ENCODE data around the gene PRRX1. TPM values are rescaled to one million over a fixed set of nuclear protein-coding genes. Genes with fewer than 3 reads are reported as not detected.

PRRX1 gene
- total RNA-seq, 1 donor from 2014 or later, result 358 TPM

GRCh38 chr1:170634824-170635410 is 29.0 kb upstream of the PRRX1 start:
- Mint-ChIP-seq H3K9me3 (ENCODE audit: unreplicated experiment) (peaks cover 9% of the 10 kb centered on the region), H3K27me3 (ENCODE audit: unreplicated experiment) (no peaks in the 10 kb centered on the region), H3K27ac (ENCODE audit: unreplicated experiment) (peak overlapping the region; percentile 45), H3K4me1 (ENCODE audit: unreplicated experiment) (peaks cover 14% of the 10 kb centered on the region), H3K36me3 (ENCODE audit: unreplicated experiment) (no peaks in the 10 kb centered on the region), H3K4me3 (ENCODE audit: unreplicated experiment) (no peak overlapping the region)
- TF ChIP-seq, protein P1, sequence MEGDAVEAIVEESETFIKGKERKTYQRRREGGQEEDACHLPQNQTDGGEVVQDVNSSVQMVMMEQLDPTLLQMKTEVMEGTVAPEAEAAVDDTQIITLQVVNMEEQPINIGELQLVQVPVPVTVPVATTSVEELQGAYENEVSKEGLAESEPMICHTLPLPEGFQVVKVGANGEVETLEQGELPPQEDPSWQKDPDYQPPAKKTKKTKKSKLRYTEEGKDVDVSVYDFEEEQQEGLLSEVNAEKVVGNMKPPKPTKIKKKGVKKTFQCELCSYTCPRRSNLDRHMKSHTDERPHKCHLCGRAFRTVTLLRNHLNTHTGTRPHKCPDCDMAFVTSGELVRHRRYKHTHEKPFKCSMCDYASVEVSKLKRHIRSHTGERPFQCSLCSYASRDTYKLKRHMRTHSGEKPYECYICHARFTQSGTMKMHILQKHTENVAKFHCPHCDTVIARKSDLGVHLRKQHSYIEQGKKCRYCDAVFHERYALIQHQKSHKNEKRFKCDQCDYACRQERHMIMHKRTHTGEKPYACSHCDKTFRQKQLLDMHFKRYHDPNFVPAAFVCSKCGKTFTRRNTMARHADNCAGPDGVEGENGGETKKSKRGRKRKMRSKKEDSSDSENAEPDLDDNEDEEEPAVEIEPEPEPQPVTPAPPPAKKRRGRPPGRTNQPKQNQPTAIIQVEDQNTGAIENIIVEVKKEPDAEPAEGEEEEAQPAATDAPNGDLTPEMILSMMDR (IDR thresholded peaks at IDR 0.05), result no peak
- DNase-seq (ENCODE audit: extremely low spot score, unreplicated experiment), result no peak

DNA sequence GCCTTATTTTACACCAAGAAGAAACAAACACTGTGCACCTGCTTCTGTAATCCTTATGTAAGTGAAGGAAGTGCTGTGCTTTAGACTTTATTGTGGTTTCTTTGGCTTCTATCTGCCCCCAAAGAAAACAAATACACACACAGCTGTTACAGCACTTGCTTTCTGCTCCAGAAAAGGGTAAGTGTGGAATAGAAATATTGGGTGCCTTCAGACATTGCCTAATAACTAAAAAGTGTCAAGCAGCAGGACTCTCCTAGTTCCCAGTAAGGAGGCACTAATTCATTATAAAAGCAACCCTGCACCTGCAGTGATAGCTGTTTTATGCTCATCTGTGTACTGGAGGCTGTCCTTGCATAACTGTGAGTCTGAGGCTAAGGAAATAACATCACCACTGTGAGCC is 23.4 kb upstream of the PRRX1 start:
- Mint-ChIP-seq H3K27ac (ENCODE audit: unreplicated experiment) (no peak overlapping the region), H3K36me3 (ENCODE audit: unreplicated experiment) (no peaks in the 10 kb centered on the region), H3K9me3 (ENCODE audit: unreplicated experiment) (peaks cover 5% of the 10 kb centered on the region), H3K4me1 (ENCODE audit: unreplicated experiment) (peaks cover under 1% of the 10 kb centered on the region), H3K27me3 (ENCODE audit: unreplicated experiment) (no peaks in the 10 kb centered on the region), H3K4me3 (ENCODE audit: unreplicated experiment) (no peak overlapping the region)
- TF ChIP-seq, protein P1 (IDR thresholded peaks at IDR 0.05), result no peak
- DNase-seq (ENCODE audit: extremely low spot score, unreplicated experiment), result no peak

DNA sequence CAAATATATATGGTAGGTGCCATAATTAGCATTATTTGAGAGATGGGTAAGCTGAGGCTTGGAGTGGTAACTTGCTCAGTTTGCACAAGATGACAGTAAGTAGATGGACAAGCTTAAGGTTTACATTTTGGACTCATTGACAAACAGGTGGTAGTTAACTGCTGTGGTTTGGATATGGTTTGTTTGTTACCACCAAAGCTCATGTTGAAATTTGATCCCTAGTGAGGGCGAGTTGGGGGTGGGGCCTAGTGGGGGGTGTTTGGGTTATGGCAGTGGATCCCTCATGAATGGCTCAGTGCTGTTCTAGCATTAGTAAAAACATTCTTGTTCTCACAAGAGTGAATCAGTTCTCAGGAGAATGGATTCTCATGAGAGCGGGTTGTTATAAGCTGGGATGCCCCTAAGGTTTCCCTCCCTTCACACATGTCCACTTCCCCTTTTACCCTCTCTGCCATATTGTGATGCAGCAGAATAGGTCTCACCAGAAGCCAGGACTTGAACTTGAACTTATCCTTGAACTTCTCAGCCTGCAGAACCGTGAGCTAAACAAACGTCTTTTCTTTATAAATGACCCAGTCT is 6.6 kb upstream of the PRRX1 start:
- no peaks in the 10 kb centered on the region for H3K27me3 Mint-ChIP-seq (ENCODE audit: unreplicated experiment)
- DNase-seq (ENCODE audit: extremely low spot score, unreplicated experiment), result no peak
- peaks cover 2% of the 10 kb centered on the region for H3K36me3 Mint-ChIP-seq (ENCODE audit: unreplicated experiment)

DNA sequence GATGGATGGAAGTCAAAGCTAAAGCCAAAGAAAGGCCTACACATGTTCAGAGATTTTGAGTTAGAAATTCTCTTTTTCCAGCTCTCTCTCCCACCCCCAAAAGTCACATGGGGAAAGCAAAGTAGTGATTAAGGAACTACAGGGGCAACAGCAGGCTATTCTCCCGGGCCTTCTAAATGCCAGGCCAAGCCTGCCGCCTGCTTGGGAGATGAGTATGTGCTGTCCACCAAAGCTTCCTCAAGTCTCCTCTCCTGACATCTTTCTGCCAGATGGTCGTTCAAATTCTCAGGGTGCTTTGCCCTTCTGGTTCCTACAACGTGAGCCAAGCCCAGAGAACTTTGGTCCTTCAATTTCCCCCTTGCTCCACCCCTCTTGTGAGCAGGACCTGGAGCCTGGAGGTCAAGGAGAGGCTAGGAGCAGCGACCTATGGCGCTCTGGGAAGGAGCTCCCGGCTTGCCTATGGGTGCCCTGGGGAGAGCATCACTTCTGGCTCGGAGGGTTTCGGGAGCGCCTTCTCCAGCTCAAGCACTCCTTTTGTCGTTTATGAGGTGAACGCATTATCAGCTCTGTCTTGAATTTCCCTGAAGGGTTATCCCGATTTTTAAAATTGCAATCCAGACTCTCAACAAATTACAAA is 4.4 kb upstream of the PRRX1 start:
- H3K27me3 Mint-ChIP-seq (ENCODE audit: unreplicated experiment), result no peaks in the 10 kb centered on the region
- H3K4me1 Mint-ChIP-seq (ENCODE audit: unreplicated experiment), result peaks cover 23% of the 10 kb centered on the region
- no peak overlapping the region for H3K4me3 Mint-ChIP-seq (ENCODE audit: unreplicated experiment)
- no peak overlapping the region for H3K27ac Mint-ChIP-seq (ENCODE audit: unreplicated experiment)
- DNase-seq (ENCODE audit: extremely low spot score, unreplicated experiment), result no peak
- H3K36me3 Mint-ChIP-seq (ENCODE audit: unreplicated experiment), result peaks cover 2% of the 10 kb centered on the region
- no peaks in the 10 kb centered on the region for H3K9me3 Mint-ChIP-seq (ENCODE audit: unreplicated experiment)
- TF ChIP-seq, protein P1 (IDR thresholded peaks at IDR 0.05), result no peak

More for the DNA sequence above, 6.6 kb upstream of the PRRX1 start:
- Mint-ChIP-seq H3K27ac (ENCODE audit: unreplicated experiment) (no peak overlapping the region), H3K4me1 (ENCODE audit: unreplicated experiment) (peaks cover 21% of the 10 kb centered on the region), H3K9me3 (ENCODE audit: unreplicated experiment) (peaks cover 7% of the 10 kb centered on the region), H3K4me3 (ENCODE audit: unreplicated experiment) (no peak overlapping the region)
- TF ChIP-seq, protein P1 (IDR thresholded peaks at IDR 0.05), result no peak

GRCh38 chr1:170660281-170660713 is 3.6 kb upstream of the PRRX1 start:
- Mint-ChIP-seq H3K9me3 (ENCODE audit: unreplicated experiment) (no peaks in the 10 kb centered on the region), H3K4me3 (ENCODE audit: unreplicated experiment) (no peak overlapping the region), H3K27ac (ENCODE audit: unreplicated experiment) (no peak overlapping the region), H3K36me3 (ENCODE audit: unreplicated experiment) (peaks cover 4% of the 10 kb centered on the region), H3K27me3 (ENCODE audit: unreplicated experiment) (no peaks in the 10 kb centered on the region), H3K4me1 (ENCODE audit: unreplicated experiment) (peaks cover 23% of the 10 kb centered on the region)
- TF ChIP-seq, protein P1 (IDR thresholded peaks at IDR 0.05), result no peak
- no peak for DNase-seq (ENCODE audit: extremely low spot score, unreplicated experiment)
